Hindlimb muscle (tissue), 1 donor: ENCODE results near the gene PLEKHM3. TPM values are rescaled to one million over a fixed set of nuclear protein-coding genes. Genes with fewer than 3 reads are reported as not detected.
"Not testable (repeated sequence)": the region's sequence is repeated elsewhere in the genome, so short reads cannot be mapped to it uniquely, and the experiment has no call there.

Source experiments
- DNase-seq: peaks from one replicate; pipeline ENCODE4 v3.0.0-alpha.2; 2013
- polyA plus RNA-seq: library from polyadenylated mRNA; unstranded; fragments of 120-200 nt; gene quantifications from one replicate; pipeline ENCODE4 v1.2.1, GENCODE V29; 2013; ENCODE audit not compliant: insufficient read length

The PLEKHM3 gene
- polyA plus RNA-seq, 1 donor = 8.1 TPM

- DNase-seq = no peak
Observed at GRCh38 chr2:208037564-208038487, 12.5 kb upstream of the PLEKHM3 start.

GRCh38 chr2:208036357-208036756 is 11.0 kb upstream of the PLEKHM3 start:
- no peak for DNase-seq

- no peak for DNase-seq
Observed at GRCh38 chr2:208034503-208035140, 9.3 kb upstream of the PLEKHM3 start.

GRCh38 chr2:208033701-208034502 is 8.6 kb upstream of the PLEKHM3 start:
- DNase-seq = no peak

- DNase-seq = no peak
Observed at GRCh38 chr2:208031608-208032019, 6.3 kb upstream of the PLEKHM3 start.

GRCh38 chr2:208025814-208026184 is 472 bp upstream of the PLEKHM3 start:
- DNase-seq = no peak

- DNase-seq = no peak
Observed at GRCh38 chr2:208024091-208024490, 1.2 kb downstream of the PLEKHM3 start.

- DNase-seq = no peak
Observed at GRCh38 chr2:208020253-208020652, 5.1 kb downstream of the PLEKHM3 start.

GRCh38 chr2:208018124-208018712 is 7.1 kb downstream of the PLEKHM3 start:
- not testable (repeated sequence) for DNase-seq

GRCh38 chr2:208017721-208018120 is 7.6 kb downstream of the PLEKHM3 start:
- DNase-seq = no peak

- DNase-seq = no peak
Observed at GRCh38 chr2:208015475-208015874, 9.9 kb downstream of the PLEKHM3 start.

- DNase-seq = no peak
Observed at GRCh38 chr2:208013285-208014178, 11.8 kb downstream of the PLEKHM3 start.

- no peak for DNase-seq
Observed at GRCh38 chr2:208012449-208012848, 12.9 kb downstream of the PLEKHM3 start.

- no peak for DNase-seq
Observed at GRCh38 chr2:208010506-208010905, 14.8 kb downstream of the PLEKHM3 start.

- no peak for DNase-seq
Observed at GRCh38 chr2:208006833-208007232, 18.5 kb downstream of the PLEKHM3 start.

- no peak for DNase-seq
Observed at GRCh38 chr2:208006337-208006736, 19.0 kb downstream of the PLEKHM3 start.

GRCh38 chr2:208001924-208002323 is 23.4 kb downstream of the PLEKHM3 start:
- no peak for DNase-seq

GRCh38 chr2:208000701-208001395 is 24.5 kb downstream of the PLEKHM3 start:
- no peak for DNase-seq

GRCh38 chr2:207996848-207997247 is 28.5 kb downstream of the PLEKHM3 start:
- DNase-seq = no peak

GRCh38 chr2:207995887-207996286 is 29.4 kb downstream of the PLEKHM3 start:
- DNase-seq = no peak
